GM19372 (cell line): ENCODE data around the gene ACOT9.
A peak's percentile ranks its signal among the peaks of the same experiment; 100 is the strongest.
"Not testable (repeated sequence)": the region's sequence is repeated elsewhere in the genome, so short reads cannot be mapped to it uniquely, and the experiment has no call there.

ENCODE experiments used
- ATAC-seq: cut with Tn5 transposase; IDR thresholded peaks from one replicate; pipeline ENCODE4 v1.9.1; 2021; ENCODE audit warnings: mild to moderate bottlenecking, low read depth, moderate library complexity; ENCODE audit not compliant: unreplicated experiment

Gene ACOT9

DNA sequence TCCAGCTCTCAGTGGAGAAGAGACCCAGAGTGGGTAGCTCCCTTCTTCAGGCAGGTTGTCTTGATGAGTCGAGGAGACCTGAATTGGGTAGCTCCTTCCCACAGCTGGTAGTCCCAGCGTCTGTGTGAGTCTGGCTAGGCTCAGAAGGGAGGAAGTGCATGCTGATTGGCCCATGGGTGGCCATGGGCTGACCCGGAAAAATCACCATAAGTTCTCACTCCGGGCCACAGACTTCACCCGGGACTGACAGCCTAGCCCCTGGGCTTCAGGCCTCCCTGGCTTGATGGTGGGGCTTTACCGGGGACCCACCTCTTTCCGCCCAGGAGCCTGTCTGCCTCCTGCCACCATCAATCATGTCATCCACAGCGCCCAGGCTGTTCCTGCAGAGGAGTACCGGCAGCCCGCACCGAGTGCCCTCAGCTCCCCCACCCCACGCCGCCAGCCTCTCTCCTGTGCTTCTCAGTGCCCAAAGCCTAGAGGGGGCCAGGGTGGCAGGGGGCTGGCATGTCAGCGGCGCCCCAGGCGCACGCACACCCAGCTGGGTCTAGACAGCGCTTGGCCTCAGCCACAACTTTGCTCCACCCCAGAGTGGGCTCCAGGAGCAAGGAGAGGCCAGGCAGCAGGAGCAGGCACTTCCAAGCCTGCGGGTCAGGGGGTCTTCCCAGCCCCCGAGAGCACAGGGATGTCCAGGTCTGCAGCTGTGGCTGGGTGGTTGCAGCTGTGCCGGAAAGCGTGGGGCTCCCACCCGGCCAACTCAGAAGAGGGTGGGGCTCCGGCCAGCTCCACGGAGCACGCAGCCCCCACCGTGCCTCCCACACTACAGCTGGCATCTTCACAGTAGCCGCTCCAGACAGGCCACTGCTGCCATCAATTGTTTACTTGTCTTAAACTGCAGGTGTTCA lies 23.8 kb upstream of the ACOT9 start:
- ATAC-seq = peak; percentile 82

DNA sequence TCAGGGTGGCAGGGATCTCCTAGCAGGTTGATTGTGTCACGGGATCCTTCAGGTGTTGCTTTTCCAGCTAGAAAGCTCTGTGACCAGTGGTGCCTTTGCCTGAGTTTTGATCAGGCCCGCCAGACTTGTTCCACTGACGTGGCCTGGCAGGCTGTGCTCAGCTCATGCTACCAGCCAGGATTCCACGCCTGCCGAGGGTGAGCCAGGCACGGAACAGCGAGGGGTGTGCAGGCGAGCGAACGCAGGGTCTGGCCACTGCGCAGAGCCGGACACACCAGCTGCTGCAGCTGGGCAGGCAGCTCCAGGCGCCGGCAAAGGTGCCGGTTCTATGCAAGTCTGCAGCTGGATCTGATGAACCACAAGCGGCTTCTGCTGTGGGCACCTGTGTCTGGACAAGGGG lies 22.8 kb upstream of the ACOT9 start:
- no peak for ATAC-seq

DNA sequence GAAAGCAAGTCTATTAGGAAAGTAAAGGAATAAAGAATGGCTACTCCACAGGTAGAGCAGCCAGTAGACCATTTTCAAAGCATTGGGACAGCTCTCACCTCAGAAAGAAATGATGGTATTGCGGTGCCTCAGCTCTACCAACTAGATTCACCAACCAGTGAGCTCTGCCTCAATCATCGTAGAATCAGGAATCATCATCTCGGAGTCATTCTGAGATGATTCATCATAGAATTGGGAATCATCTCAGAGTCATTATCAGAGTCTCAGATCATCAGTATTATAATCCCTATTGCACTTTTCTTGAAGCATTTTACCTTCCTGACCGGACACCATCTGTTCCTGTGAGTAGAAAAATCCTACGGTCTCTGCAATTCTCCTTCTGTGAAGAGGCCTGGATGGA lies 22.4 kb upstream of the ACOT9 start:
- ATAC-seq = no peak

- no peak for ATAC-seq
Measured at GRCh38 chrX:23764188-23764984, 21.3 kb upstream of the ACOT9 start.

- no peak for ATAC-seq
Measured at GRCh38 chrX:23759821-23760220, 16.7 kb upstream of the ACOT9 start.

DNA sequence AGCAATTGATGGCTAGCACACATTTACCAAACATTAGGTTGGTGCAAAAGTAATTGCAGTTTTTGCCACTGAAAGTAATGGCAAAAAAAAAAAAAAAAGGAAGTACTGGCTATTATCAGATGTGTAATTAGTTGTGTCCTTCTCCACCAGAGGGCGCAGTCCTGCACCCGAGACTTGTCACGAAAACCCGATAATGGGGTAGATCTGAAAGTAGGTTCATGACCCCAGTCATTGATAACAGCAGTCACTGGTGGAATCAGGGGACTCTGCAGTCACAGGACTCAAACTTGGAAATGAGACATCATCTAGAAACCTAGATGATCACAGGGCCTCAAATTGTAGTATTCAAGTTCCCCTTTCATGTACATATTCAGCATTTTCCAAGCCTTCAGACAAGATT lies 13.1 kb upstream of the ACOT9 start:
- ATAC-seq = no peak

DNA sequence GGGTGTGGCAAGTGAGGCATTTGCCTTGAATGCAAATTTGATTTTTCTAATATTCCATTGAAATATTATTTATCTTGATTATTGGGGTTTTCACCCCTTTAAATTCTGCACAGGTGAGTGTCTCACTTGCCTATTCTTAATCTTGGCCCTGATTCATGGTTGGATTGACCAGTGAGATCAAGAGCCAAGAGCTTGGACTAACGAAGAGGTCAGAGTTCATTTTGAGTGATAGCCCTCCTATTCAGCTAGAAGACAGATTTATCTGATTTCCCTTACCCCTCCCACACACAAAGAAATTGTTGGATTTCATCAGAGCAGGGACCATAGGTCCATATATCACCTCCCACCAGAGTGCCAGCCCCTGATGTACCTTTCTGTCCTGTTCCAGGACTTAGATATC lies 11.6 kb upstream of the ACOT9 start:
- ATAC-seq = no peak

- no peak for ATAC-seq
Measured at GRCh38 chrX:23752740-23753415, 9.8 kb upstream of the ACOT9 start.

DNA sequence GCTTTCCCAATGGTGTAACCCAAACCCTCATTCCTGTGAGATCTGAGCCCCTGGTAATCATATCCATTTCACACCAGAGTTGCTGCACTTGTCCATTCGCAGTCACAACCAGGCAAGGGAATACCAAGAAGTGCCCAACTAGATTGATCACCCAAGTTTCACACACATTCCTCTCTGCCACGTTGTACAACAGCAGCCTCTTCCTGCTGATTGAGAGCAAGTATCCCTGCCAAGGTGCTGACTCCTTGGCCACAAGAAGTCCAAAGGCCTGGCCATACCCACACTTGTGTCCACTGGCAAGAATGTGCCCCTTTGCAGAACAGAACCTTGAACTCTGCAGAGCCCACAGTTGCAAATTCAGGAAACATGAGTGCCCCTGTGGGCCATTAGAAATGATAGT lies 6.5 kb upstream of the ACOT9 start:
- no peak for ATAC-seq

GRCh38 chrX:23749129-23749528 lies 6.1 kb upstream of the ACOT9 start:
- ATAC-seq = no peak

GRCh38 chrX:23745786-23746185 lies 2.7 kb upstream of the ACOT9 start:
- no peak for ATAC-seq

GRCh38 chrX:23743623-23743971 lies 521 bp upstream of the ACOT9 start:
- not testable (repeated sequence) for ATAC-seq

DNA sequence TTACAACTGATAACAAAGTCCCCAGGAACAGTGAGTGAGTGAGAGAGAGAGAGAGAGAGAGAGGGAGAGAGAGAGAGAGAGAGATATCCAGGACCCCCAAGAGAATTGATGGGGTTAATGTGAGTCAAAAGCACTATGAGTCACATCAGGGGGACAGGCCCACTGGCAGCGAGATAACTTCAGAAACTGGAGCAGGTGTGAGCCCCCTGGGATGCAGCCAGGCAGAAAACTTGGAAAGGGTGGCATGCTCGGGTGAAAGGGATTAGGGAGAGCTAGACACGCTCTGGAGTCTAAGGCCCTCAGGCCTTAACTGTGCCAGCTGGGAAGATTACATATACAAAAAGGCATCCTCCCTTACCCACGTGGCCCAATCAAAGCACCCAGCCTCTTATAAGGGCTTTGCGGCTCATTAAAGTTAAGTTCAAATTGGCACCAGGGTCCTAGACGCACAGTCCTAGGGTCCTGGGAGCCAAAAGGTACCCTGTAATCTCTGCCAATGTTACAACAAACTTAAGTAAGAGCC lies 841 bp downstream of the ACOT9 start:
- no peak for ATAC-seq

DNA sequence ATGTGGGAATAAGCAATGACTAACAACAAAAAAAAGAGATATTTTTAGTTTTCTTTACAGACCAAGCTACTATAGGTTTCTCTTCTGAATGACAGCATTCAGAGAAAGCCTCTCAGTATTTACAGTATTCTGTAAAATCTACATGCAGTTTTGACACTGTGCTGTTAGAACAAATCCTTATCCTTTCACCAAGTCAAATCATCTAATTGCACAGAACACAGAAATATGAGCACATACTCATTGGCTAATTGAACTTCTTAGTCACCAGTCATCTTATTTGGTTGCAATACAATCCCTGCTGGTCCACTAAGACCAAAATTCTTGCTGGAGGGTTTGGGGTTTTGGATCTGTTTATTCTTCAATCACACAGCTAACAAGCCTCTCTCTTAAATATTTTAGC lies 5.7 kb downstream of the ACOT9 start:
- no peak for ATAC-seq

- no peak for ATAC-seq
Measured at GRCh38 chrX:23736030-23736429, 7.0 kb downstream of the ACOT9 start.

- ATAC-seq = peak; percentile 89
Measured at GRCh38 chrX:23732704-23733103, 10.4 kb downstream of the ACOT9 start.

DNA sequence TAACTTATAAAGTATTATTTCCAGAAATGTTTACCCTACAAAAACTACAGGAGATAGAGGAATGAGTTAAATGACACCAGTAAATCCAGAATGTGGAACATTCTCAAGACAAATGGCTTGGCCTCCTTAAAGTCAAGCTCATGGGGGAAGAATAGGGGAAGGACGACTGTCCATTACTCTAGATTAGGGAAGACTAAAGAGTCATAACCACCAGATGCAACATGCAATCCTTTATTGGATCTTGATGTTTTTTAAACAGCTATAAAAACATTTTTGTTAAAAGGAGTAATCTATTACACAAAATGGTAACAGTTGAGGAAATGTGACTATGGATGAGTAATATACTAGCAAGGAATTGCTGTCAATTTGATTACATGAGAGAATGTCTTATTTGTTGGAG lies 11.1 kb downstream of the ACOT9 start:
- ATAC-seq = no peak

- no peak for ATAC-seq
Measured at GRCh38 chrX:23729214-23729613, 13.9 kb downstream of the ACOT9 start.

DNA sequence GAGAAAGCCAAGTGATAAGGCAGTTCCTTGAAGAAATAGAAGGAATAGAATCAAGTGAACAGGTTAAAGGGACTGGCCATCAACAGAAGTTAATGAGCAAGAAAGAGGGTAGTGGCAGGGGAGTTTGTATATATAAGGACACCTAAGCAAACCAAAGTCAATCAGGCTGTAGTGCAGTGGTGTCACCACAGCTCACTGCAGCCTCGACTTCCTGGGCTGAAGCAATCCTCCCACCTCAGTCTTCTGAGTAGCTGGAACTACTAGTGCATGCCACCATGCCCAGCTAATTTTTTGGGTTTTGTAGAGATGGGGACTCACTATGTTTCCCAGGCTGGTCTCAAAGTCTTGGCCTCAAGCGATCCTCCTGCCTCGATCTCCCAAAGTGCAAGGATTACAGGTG lies 15.9 kb downstream of the ACOT9 start:
- no peak for ATAC-seq

DNA sequence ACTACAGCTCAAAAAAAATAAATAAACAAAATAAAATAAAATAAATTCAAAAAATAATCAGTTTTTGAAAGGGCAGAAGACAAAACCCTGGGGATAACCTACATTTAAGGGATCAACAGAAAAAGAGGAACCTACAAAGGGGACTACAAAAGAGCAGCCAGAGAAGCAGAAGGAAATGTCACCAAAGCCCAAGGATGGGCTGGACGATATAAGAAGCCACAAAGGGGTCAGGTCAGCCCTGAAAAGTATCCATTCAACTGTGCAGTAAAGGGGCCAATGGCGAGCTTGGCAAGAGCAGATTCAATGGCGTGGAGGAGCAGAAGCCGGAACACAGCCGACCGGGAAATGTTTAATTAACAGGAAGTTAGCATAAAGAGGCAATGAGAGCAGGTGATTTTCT lies 16.9 kb downstream of the ACOT9 start:
- ATAC-seq = no peak

DNA sequence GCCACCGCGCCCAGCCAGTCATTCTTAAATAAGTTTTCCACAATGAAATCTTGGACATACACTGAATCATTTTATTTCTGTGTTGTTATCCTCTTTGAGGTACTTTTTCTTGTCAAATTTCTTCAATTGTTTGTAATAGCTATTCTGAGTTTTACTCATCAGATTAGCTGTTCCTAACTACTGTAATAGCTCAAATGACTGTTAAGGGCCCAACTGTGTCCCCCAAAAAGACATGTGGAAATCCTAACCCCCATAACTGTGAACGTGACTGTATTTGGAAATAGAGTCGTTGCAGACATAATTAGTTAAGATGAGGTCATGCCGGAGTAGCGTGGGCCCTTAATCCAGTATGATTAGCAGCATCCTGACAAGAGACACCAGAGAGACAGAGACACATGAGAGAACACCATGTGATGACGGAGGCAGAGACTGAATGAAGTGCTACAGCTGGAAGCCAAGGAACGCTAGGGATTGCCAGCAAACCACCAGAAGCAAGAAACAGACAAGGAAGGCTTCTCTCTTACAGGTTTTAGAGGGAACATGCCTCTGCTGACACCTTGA lies 22.9 kb downstream of the ACOT9 start:
- ATAC-seq = no peak
